ENCODE measurements around the gene METTL21A. TPM values are rescaled to one million over a fixed set of nuclear protein-coding genes. Genes with fewer than 3 reads are reported as not detected.
A peak's percentile ranks its signal among the peaks of the same experiment; 100 is the strongest.

The METTL21A gene
- total and polyA plus RNA-seq, 10 donors = 18.8 to 43.6 (median 25.0) TPM

DNA sequence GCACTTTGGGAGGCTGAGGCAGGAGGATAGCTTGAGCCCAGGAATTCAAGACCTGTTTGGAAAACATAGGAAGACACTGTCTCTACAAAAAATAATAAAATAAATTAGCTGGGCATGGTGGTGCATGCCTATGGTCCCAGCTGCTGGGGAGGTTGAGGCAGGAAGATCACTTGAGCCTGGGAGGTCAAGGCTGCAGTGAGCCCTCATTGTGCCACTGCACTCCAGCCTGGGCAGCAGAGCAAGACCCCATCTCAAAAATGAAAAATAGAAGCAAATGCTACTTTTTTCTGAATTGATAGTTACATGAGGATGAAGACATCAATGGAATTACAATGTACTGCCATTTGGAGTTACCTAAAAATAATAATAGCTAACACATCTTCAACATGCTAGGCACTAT, 31.9 kb downstream of the METTL21A start:
- intact Hi-C loops (cut with DNase I; ENCODE audit: low total_unique reads) = no loop called here

DNA sequence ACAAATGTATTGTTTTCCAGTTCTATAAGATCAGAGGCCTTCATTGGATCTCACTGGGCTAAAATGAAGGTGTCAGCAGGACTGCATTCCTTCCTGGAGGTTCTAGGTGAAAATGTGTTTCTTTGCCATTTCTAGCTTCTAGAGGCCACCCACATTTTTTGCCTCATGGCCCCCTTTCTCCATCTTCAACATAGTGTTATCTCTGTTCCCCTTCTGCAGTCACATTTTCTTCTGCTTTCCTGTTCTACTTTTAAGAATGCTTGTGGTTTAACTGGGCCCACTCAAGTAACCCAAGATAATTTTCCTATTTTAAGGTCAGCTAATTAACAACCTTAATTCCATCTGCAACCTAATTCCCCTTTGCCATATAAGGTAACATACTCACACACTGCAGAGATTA, 36.1 kb downstream of the METTL21A start:
- no peak for DNase-seq
- H3K4me3 ChIP-seq = no peak overlapping the region
- intact Hi-C loops (cut with DNase I; ENCODE audit: low total_unique reads) = no loop called here
- TF ChIP-seq, protein P1, sequence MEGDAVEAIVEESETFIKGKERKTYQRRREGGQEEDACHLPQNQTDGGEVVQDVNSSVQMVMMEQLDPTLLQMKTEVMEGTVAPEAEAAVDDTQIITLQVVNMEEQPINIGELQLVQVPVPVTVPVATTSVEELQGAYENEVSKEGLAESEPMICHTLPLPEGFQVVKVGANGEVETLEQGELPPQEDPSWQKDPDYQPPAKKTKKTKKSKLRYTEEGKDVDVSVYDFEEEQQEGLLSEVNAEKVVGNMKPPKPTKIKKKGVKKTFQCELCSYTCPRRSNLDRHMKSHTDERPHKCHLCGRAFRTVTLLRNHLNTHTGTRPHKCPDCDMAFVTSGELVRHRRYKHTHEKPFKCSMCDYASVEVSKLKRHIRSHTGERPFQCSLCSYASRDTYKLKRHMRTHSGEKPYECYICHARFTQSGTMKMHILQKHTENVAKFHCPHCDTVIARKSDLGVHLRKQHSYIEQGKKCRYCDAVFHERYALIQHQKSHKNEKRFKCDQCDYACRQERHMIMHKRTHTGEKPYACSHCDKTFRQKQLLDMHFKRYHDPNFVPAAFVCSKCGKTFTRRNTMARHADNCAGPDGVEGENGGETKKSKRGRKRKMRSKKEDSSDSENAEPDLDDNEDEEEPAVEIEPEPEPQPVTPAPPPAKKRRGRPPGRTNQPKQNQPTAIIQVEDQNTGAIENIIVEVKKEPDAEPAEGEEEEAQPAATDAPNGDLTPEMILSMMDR (IDR thresholded peaks at IDR 0.05 in 8 of 11, conservative IDR thresholded peaks at IDR 0.05 in 3 of 11) = no peak
- TF ChIP-seq POLR2A (IDR thresholded peaks at IDR 0.05) (no peak), POLR2AphosphoS5 (IDR thresholded peaks at IDR 0.05) (no peak)
- H3K36me3 ChIP-seq = peaks cover 0 to 100% (median 45%) of the 10 kb centered on the region in 6 donors
- H3K9me3 ChIP-seq = peaks cover 0 to 25% (median 18%) of the 10 kb centered on the region in 8 donors
- H3K4me1 ChIP-seq = peaks cover 0 to 9% (median 2%) of the 10 kb centered on the region in 6 donors
- no peak overlapping the region for H3K27ac ChIP-seq
- no peaks in the 10 kb centered on the region for H3K27me3 ChIP-seq (replicated peaks in 1 of 7)

More for the DNA sequence above, 31.9 kb downstream of the METTL21A start:
- no peak for DNase-seq
- Histone ChIP-seq H3K4me3 (no peak overlapping the region), H3K9me3 (peaks cover 0 to 25% (median 18%) of the 10 kb centered on the region in 8 donors), H3K27ac (peak overlapping the region in 3 of 8 donors; percentile 15 to 69 (median 39)), H3K27me3 (replicated peaks in 1 of 7) (no peaks in the 10 kb centered on the region), H3K36me3 (peaks cover 0 to 100% (median 43%) of the 10 kb centered on the region in 6 donors), H3K4me1 (peaks cover 0 to 44% (median 7%) of the 10 kb centered on the region in 6 donors)
- no peak for TF ChIP-seq POLR2AphosphoS5 (IDR thresholded peaks at IDR 0.05)
- TF ChIP-seq, protein P1 (IDR thresholded peaks at IDR 0.05 in 8 of 11, conservative IDR thresholded peaks at IDR 0.05 in 3 of 11) = no peak
- no peak for TF ChIP-seq POLR2A (IDR thresholded peaks at IDR 0.05)

DNA sequence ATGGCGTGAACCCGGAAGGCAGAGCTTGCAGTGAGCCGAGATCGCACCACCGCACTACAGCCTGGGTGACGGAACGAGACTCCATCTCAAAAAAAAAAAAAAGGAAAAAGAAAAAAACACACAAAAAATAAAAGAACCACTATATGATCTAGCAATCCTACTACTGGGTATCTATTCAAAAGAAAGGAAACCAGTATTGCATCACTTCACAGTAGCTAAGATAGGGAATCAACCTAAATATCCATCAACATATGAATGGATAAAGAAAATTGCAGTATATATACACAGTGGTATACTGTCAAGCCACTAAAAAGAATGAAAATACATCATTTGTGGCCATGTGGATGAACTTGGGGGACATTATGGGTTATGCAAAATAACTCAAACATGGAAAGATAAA, 37.9 kb downstream of the METTL21A start:
- Histone ChIP-seq H3K4me1 (no peaks in the 10 kb centered on the region), H3K4me3 (no peak overlapping the region), H3K27me3 (replicated peaks in 1 of 7) (no peaks in the 10 kb centered on the region), H3K27ac (no peak overlapping the region), H3K9me3 (peaks cover 0 to 19% (median 13%) of the 10 kb centered on the region in 8 donors), H3K36me3 (peaks cover 0 to 100% (median 42%) of the 10 kb centered on the region in 6 donors)
- intact Hi-C loops (cut with DNase I; ENCODE audit: low total_unique reads) = no loop called here
- 96 to 99% (median 98%) methylated on average over 7 of the region's 7 CpGs for WGBS, 5 donors
- TF ChIP-seq, protein P1 (IDR thresholded peaks at IDR 0.05 in 8 of 11, conservative IDR thresholded peaks at IDR 0.05 in 3 of 11) = no peak
- no peak for TF ChIP-seq POLR2A (IDR thresholded peaks at IDR 0.05)
- TF ChIP-seq POLR2AphosphoS5 (IDR thresholded peaks at IDR 0.05) = no peak
- DNase-seq = no peak

DNA sequence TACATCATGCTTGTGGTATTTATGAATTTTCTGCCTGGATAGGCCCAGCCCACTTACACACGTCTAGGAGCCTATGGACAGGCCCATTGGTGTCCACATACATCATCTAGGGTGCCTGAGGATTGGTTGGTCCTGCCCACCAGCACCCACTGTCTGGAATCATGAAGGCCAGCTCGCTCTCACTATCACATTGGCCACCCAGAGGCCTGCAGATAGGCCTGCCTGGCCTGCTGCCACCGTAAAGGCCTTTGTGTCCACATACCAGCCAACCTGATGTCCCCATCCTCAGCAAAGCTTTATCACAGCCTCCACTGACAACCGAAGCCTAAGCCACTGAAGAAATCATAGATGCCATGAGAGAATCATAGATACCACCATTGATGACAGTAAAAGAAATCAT, 40.2 kb downstream of the METTL21A start:
- peaks cover 0 to 100% (median 44%) of the 10 kb centered on the region in 6 donors for H3K36me3 ChIP-seq
- DNase-seq = no peak

More for the DNA sequence above, 40.2 kb downstream of the METTL21A start:
- H3K4me1 ChIP-seq = no peaks in the 10 kb centered on the region
- H3K27me3 ChIP-seq (replicated peaks in 1 of 7) = no peaks in the 10 kb centered on the region
- no peak for TF ChIP-seq POLR2A (IDR thresholded peaks at IDR 0.05)
- no peak for TF ChIP-seq POLR2AphosphoS5 (IDR thresholded peaks at IDR 0.05)
- TF ChIP-seq, protein P1 (IDR thresholded peaks at IDR 0.05 in 8 of 11, conservative IDR thresholded peaks at IDR 0.05 in 3 of 11) = no peak
- WGBS, 5 donors = 96 to 100% (median 98%) methylated on average over 4 of the region's 4 CpGs
- H3K27ac ChIP-seq = no peak overlapping the region
- H3K9me3 ChIP-seq = no peaks in the 10 kb centered on the region
- no peak overlapping the region for H3K4me3 ChIP-seq
- intact Hi-C loops (cut with DNase I; ENCODE audit: low total_unique reads) = no loop called here

Measured in spleen (tissue), 11 donors.